Muscle of arm (tissue), 14 donors: ENCODE results near the gene TMEM231. TPM values are rescaled to one million over a fixed set of nuclear protein-coding genes. Genes with fewer than 3 reads are reported as not detected.

Experiments used
- DNase-seq: peaks from one replicate; pipeline ENCODE4 v3.0.0-alpha.2; 2013
- long read RNA-seq, 11 donors: transcript quantifications; one replicate each; lab custom pipeline, GENCODE V29; 2026
- polyA plus RNA-seq, 12 donors: library from polyadenylated mRNA; unstranded; fragments of 120-200 nt; gene quantifications; one replicate each; pipeline ENCODE4 v1.2.1, GENCODE V29; 2013; ENCODE audit not compliant: insufficient read length in 12 of 12

Gene TMEM231
- 10 to 100 TPM in 3 of 12 donors, 1 to 10 TPM in 8, not detected in 1; 6.0 to 17.0 (median 8.3) TPM for polyA plus RNA-seq
- long read RNA-seq, donor 1, full-length matches to known transcripts, result 2 of 2 reads
- long read RNA-seq, donor 1, partial matches to known transcripts, result 0 of 2 reads
- long read RNA-seq, donor 1, other reads (novel, unspliced or antisense), result 0 of 2 reads
- long read RNA-seq, donor 2, full-length matches to known transcripts, result 6 of 6 reads
- long read RNA-seq, donor 2, partial matches to known transcripts, result 0 of 6 reads
- long read RNA-seq, donor 2, other reads (novel, unspliced or antisense), result 0 of 6 reads
- long read RNA-seq, donor 3, result 0 reads
- long read RNA-seq, donor 4, full-length matches to known transcripts, result 2 of 2 reads
- long read RNA-seq, donor 4, partial matches to known transcripts, result 0 of 2 reads
- long read RNA-seq, donor 4, other reads (novel, unspliced or antisense), result 0 of 2 reads
- long read RNA-seq, donor 5, full-length matches to known transcripts, result 2 of 2 reads
- long read RNA-seq, donor 5, partial matches to known transcripts, result 0 of 2 reads
- long read RNA-seq, donor 5, other reads (novel, unspliced or antisense), result 0 of 2 reads
- long read RNA-seq, donor 6, full-length matches to known transcripts, result 1 of 1 reads
- long read RNA-seq, donor 6, partial matches to known transcripts, result 0 of 1 reads
- long read RNA-seq, donor 6, other reads (novel, unspliced or antisense), result 0 of 1 reads
- long read RNA-seq, donor 7, full-length matches to known transcripts, result 3 of 3 reads
- long read RNA-seq, donor 7, partial matches to known transcripts, result 0 of 3 reads
- long read RNA-seq, donor 7, other reads (novel, unspliced or antisense), result 0 of 3 reads
- long read RNA-seq, donor 8, full-length matches to known transcripts, result 2 of 2 reads
- long read RNA-seq, donor 8, partial matches to known transcripts, result 0 of 2 reads
- long read RNA-seq, donor 8, other reads (novel, unspliced or antisense), result 0 of 2 reads
- long read RNA-seq, donor 9, partial matches to known transcripts, result 0 of 1 reads
- long read RNA-seq, donor 9, other reads (novel, unspliced or antisense), result 0 of 1 reads
- long read RNA-seq, donor 10, full-length matches to known transcripts, result 2 of 2 reads
- long read RNA-seq, donor 10, partial matches to known transcripts, result 0 of 2 reads
- long read RNA-seq, donor 10, other reads (novel, unspliced or antisense), result 0 of 2 reads
- long read RNA-seq, donor 11, full-length matches to known transcripts, result 3 of 3 reads
- long read RNA-seq, donor 11, partial matches to known transcripts, result 0 of 3 reads
- long read RNA-seq, donor 11, other reads (novel, unspliced or antisense), result 0 of 3 reads

GRCh38 chr16:75555707-75556430, at the start of gene TMEM231:
TMEM231 (minus strand) TSS chr16:75556252; CDS start chr16:75556209, 43 bp downstream.
- DNase-seq, result peak; percentile 95

- DNase-seq, result no peak
Observed at GRCh38 chr16:75603241-75603640, 47.2 kb upstream of the TMEM231 start.

- no peak for DNase-seq
Observed at GRCh38 chr16:75599452-75600277, 43.6 kb upstream of the TMEM231 start.

GRCh38 chr16:75593825-75594820, 38.1 kb upstream of the TMEM231 start:
- DNase-seq, result no peak

GRCh38 chr16:75593308-75593707, 37.3 kb upstream of the TMEM231 start:
- DNase-seq, result no peak

- DNase-seq, result peak; percentile 57
Observed at GRCh38 chr16:75591927-75592326, 35.9 kb upstream of the TMEM231 start.

GRCh38 chr16:75590920-75591843, 35.1 kb upstream of the TMEM231 start:
- peak; percentile 92 for DNase-seq

- peak; percentile 81 for DNase-seq
Observed at GRCh38 chr16:75589306-75589705, 33.3 kb upstream of the TMEM231 start.

GRCh38 chr16:75588716-75589115, 32.7 kb upstream of the TMEM231 start:
- DNase-seq, result no peak

GRCh38 chr16:75584108-75584507, 28.1 kb upstream of the TMEM231 start:
- no peak for DNase-seq

GRCh38 chr16:75579281-75579834, 23.3 kb upstream of the TMEM231 start:
- no peak for DNase-seq

- DNase-seq, result no peak
Observed at GRCh38 chr16:75578725-75579124, 22.7 kb upstream of the TMEM231 start.

- no peak for DNase-seq
Observed at GRCh38 chr16:75578212-75578611, 22.2 kb upstream of the TMEM231 start.

- no peak for DNase-seq
Observed at GRCh38 chr16:75576384-75576811, 20.3 kb upstream of the TMEM231 start.

GRCh38 chr16:75575958-75576357, 19.9 kb upstream of the TMEM231 start:
- DNase-seq, result no peak

- no peak for DNase-seq
Observed at GRCh38 chr16:75573955-75574354, 17.9 kb upstream of the TMEM231 start.

- no peak for DNase-seq
Observed at GRCh38 chr16:75572864-75573542, 17.0 kb upstream of the TMEM231 start.
